Sigmoid colon (tissue), 4 donors: ENCODE results near the gene DROSHA.
"Not testable (repeated sequence)": the region's sequence is repeated elsewhere in the genome, so short reads cannot be mapped to it uniquely, and the experiment has no call there.

Experiments
- EP300 ChIP-seq, 4 donors: sonication (generic); formaldehyde crosslinking; IDR thresholded peaks; one replicate each; pipeline ENCODE4 v1.6.1; 2017; ENCODE audit warnings: antibody characterized with exemption in 4 of 4
- POLR2A ChIP-seq, 2 donors: fragments of 450-650 bp; IDR thresholded peaks; one replicate each; pipeline ENCODE4 v1.6.1; 2016; ENCODE audit warnings: antibody characterized with exemption in 2 of 2, mild to moderate bottlenecking in 2 of 2, moderate library complexity in 2 of 2
- POLR2AphosphoS5 ChIP-seq, 4 donors: sonication (generic); formaldehyde crosslinking; IDR thresholded peaks; one replicate each; pipeline ENCODE4 v1.6.1; 2017; ENCODE audit warnings: antibody characterized with exemption in 4 of 4

GRCh38 chr5:31566362-31566761, 34.5 kb upstream of the DROSHA start:
- TF ChIP-seq POLR2AphosphoS5, EP300, POLR2A (IDR thresholded peaks at IDR 0.05): not testable (repeated sequence)
